Measurements from ENCODE around the gene DHRSX.
"Not testable (repeated sequence)": the region's sequence is repeated elsewhere in the genome, so short reads cannot be mapped to it uniquely, and the experiment has no call there.

The DHRSX gene

GRCh38 chrX:2456091-2456490, 44.7 kb downstream of the DHRSX start:
- DNase-seq (ENCODE audit: low read depth): not testable (repeated sequence)

GRCh38 chrX:2454620-2455019, 46.2 kb downstream of the DHRSX start:
- DNase-seq (ENCODE audit: low read depth): not testable (repeated sequence)

GRCh38 chrX:2452799-2453198, 48.0 kb downstream of the DHRSX start:
- no peak for DNase-seq (ENCODE audit: low read depth)

DNA sequence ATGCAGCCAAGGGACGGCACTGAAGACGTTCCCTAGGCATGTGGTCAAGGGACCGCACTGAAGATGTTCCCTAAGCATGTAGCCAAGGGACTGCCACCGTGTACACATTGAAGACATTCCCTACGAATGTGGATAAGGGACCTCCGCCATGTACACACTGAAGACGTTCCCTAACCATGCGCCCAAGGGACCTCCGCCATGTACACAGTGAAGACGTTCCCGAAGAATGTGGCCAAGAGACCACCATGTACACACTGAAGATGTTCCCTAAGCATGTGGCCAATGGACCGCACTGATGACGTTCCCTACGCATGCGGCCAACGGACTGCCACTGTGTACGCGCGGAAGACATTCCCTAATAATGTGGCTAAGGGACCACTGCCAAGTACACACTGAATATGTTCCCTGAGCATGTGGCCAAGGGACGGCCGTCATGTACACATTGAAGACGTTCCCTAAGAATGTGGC, 48.4 kb downstream of the DHRSX start:
- DNase-seq (ENCODE audit: low read depth): no peak

DNA sequence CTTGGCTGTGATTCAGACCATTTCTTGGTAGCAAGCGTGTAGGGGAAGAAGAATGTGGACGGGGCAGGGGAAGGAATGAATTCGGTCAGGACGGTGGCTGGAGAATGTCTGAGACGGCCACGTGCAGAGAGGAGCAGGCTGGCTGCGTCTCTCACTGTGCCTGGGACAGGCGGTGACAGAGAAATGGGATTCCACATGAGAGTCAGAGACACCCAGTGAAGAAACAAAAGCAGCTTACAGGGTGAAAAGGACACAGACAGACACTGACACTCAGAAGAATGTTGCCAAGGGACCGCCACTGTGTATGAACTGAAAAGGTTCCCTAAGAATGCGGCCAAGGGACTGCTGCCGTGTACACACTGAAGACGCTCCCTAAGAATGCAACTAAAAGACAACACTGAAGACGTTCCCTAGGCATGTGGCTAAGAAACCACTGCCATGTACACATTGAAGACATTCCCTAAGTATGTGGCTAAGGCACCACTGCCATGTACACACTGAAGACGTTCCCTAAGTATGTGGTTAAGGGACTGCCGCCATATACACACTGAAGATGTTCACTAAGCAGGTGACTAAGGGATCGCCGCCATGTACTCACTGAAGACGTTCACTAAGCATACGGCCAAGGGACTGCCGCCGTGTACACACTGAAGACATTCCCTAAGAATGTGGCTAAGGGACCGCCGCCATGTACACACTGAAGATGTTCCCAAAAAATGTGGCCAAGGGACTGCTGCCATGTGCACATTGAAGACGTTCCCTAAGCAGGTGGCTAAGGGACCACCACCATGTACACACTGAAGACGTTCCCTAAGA, 49.1 kb downstream of the DHRSX start:
- DNase-seq (ENCODE audit: low read depth): no peak

DNA sequence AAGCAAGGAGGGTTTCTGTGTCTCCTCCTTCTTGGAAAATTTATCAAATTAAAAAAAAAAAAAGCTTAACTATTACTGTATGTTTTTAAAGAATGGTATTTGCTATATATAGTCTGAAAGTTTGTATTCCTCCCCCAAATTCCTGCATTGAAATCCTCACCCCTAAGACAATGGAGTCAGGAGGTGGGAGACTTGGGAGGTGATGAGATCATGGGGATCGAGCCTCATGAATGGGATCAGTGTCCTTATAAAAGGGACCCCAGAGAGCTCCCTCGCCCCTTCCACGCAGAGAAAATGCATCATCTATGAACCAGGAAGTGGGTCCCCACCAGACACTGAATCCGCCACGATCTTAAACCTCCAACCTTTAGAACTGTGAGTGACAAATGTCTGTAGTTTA, 50.1 kb downstream of the DHRSX start:
- no peak for DNase-seq (ENCODE audit: low read depth)

DNA sequence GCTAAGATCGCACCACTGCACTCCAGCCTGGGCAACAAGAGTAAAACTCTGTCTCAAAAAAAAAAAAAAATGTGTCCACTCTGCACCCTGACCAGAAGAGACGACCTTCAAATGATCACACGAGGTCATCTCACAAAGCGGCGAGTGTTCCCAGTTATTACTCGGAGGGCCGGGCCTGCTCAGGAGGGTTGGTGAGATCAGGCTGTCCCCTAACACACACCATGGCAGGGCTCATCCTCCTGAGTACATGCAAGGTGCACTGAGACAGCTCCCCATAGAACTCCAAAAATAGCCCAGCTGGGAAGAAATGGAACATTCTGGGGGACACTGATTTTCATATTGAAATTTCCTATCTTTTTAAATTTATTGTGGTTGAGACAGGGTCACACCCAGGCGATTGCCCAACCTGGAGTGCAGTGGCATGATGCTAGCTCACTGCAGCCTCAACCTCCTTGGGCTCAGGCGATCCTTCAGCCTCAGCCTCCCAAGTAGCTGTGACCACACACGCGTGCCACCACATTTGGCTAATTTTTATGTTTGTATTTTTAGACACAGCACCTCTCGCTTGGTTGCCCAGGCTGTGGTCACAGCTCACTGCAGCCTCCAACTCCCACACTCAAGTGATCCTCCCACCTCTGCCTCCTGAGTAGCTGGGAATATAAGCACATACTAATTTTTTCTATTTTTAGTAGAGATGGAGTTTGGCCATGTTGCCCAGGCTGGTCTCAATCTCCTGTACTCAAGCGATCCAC, 51.5 kb downstream of the DHRSX start:
- no peak for DNase-seq (ENCODE audit: low read depth)

DNA sequence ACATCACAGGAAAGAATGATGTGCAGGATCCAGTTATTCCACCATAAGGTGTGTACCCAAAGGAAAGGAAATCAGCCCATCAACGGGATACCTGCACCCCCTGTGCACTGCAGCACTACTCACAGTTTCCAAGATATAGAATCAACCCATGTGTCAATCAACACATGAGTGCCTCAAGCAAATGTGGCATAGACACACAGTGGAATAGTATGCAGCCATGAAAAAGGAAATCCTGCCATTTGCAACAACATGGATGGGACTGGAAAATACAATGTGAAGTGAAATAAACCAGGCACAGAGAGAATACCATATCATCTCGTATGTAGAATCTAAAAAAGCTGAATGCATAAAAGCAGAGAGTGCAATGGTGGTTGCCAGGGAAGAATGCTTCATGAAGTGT, 53.3 kb downstream of the DHRSX start:
- DNase-seq (ENCODE audit: low read depth): no peak

DNA sequence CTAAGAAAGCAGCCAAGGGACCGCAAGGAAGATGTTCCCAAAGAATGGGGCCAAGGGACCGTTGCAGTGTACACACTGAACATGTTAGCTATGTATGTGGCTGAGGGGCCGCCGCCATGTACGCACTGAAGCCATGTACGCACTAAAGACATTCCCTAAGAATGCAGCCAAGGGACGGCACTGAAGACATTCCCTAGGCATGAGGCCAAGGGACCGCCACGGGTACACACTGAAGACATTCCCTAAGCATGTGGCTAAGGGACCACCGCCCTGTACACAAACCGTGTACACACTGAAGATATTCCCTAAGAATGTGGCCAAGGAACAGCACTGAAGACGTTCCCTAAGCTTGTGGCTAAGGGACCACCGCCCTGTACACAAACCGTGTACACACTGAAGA, 54.0 kb downstream of the DHRSX start:
- DNase-seq (ENCODE audit: low read depth): no peak

DNA sequence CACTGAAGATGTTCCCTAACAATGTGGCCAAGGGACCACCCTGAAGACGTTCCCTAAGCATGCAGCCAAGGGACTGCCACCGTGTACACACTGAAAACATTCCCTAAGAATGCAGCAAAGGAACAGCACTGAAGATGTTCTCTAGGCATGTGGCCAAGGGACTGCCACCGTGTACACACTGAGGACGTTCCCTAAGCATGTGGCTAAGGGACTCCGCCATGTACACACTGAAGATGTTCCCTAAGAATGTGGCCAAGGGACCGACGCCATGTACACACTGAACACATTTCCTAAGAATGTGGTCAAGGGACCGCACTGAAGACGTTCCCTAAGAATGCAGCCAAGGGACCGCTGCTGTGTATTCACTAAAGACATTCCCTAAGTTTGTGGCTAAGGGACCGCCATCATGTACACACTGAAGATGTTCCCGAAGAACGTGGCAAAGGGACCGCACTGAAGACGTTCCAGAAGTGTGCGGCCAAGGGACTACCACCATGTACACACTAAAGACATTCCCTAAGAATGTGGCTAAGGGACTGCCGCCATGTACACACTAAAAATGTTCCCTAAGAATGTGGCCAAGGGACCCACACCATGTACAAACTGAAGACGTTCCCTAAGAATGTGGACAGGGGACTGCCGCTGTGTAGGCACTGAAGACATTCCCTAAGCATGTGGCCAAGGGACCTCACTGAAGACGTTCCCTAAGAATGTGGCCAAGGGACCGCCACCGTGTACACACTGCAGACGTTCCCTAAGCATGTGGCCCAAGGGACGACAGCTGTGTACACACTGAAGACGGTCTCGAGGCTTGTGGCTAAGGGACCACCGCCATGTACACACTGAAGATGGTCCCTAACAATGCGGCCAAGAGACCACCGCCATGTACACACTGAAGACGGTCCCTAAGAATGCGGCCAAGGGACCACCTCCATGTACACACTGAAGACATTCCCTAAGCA, 54.8 kb downstream of the DHRSX start:
- DNase-seq (ENCODE audit: low read depth): no peak

DNA sequence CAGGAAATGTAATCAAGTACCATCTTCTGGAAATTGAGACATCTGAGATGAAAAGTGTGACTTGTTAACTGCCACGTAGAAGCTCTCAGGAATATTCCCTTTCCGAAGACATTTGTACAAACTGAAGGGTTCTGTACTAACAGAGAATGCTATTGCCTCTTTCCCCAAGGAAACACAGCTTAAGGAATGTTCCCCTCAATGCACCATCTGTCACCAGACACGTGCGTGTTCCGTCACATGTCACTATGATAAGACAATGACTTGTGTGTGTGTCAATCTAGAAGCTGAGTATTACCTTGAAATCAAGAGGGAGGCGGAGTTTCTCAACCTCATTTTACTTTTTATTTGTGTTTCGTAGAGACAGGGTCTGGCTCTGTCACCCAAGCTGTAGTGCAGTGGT, 58.1 kb downstream of the DHRSX start:
- no peak for DNase-seq (ENCODE audit: low read depth)

DNA sequence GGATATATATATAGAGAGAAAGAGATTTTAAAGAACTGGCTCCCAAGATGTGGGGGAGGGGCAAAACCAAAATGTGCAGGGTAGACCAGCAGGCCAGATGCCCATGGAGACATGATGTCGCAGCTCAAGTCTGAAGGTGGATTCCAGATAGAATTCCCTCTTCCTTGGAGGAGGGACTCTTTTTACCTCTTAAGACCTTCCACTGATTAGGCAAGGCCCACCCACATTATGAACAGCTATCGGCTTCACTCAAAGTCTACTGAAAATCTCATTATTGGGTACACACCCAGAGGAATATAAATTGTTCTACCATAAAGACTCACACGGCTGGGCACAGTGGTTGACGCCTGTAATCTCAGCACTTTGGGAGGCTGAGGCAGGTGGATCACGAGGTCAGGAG, 59.3 kb downstream of the DHRSX start:
- DNase-seq (ENCODE audit: low read depth): no peak

- no peak for DNase-seq (ENCODE audit: low read depth)
Observed at GRCh38 chrX:2439613-2440012, 61.2 kb downstream of the DHRSX start.

DNA sequence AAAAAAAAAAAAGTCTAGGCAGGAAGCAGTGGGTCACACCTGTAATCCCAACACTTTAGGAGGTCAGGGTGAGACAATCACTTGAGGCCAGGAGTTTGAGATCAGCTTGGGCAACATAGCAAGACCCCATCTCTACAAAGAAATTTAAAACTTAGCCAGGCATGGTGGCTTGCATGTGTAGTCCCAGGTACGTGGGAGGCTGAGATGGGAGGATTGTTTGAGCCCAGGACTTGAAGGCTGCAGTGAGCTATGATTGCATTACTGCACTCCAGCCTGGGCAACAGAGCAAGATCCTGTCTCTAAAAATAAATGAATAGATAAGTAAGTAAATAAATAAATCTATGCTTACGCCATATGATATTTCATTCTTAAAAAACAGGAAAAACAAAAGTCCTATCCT, 65.3 kb downstream of the DHRSX start:
- no peak for DNase-seq (ENCODE audit: low read depth)

DNA sequence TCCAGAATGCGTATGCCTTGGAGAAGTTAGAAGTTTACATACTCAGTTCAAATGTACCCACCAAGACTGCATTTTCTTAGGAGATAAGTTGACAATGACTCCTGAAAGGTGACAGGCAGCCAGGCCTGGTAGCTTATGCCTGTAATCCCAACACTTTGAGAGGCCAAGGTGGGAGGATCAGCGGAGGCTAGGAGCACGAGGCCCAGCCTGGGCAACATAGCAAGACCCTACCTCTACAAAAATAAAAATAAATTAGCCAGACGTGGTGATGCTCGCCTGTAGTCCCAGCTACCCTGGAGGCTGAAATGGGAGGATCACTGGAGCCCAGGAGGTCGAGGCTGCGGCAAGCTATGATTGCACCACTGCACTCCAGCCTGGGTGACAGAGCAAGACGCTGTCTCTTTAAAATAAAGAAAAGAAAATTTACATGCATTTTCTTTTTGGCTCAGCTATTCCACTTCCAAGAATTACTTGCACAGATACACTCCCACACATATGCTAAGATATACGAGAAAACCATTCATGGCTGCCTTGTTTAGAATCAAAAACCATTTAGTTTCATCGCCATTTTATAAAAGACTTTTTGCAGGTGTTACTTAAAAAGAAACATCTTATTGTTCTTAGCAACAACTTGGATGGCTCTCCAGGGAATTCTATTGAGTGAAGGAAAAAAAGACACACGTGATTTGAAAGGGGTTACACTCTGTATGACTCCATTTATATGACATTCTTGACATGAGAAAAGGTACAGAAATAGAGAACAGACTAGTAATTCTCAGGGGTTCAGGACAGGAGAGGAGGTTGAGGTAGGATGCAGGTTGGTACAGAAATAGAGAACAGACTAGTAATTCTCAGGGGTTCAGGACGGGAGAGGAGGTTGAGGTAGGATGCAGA, 66.3 kb downstream of the DHRSX start:
- no peak for DNase-seq (ENCODE audit: low read depth)

DNA sequence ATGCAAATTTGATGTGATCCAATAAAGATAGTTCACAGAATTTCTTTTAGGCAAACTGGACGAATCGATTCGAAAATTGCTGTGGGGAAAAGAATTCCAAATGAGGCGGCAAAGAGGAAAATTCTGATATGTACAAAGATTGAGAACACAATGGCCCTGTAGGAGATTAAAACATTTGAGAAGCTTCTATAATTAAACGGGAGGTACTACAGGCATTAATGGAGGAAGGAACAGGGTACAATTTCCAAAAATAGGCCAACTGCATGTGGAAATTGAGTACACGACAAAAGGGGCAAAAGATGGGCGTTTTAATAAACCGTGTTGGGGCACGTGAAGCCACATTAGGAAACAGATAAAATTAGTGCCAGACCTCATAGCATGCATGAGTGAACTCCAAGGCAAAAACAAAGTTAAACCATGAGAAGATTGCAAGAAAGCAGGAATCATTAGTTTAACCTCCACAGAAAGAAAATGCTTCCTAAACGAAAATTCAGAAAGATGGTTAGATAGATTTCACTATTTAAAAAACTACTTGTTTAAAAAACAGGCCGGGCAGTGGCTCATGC, 68.4 kb downstream of the DHRSX start:
- DNase-seq (ENCODE audit: low read depth): no peak

- DNase-seq (ENCODE audit: low read depth): no peak
Observed at GRCh38 chrX:2430265-2430825, 70.4 kb downstream of the DHRSX start.

DNA sequence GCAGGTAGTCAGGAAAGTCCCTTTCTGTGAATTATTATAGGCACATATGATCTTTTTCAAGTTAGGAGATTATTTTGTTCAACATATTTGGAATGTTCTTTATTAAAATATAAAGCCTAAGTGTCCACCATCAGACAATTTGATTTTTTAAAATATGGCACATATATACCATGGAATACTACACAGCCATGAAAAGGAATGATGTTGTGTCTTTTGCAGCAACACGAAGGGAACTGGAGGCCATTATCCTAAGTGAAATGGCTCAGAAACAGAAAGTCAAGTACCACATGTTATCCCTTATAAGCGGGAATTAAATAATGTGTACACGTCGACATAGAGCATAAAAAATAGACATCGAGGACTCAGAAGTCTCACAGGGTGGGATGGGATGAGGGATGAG, 73.0 kb downstream of the DHRSX start:
- no peak for DNase-seq (ENCODE audit: low read depth)

DNA sequence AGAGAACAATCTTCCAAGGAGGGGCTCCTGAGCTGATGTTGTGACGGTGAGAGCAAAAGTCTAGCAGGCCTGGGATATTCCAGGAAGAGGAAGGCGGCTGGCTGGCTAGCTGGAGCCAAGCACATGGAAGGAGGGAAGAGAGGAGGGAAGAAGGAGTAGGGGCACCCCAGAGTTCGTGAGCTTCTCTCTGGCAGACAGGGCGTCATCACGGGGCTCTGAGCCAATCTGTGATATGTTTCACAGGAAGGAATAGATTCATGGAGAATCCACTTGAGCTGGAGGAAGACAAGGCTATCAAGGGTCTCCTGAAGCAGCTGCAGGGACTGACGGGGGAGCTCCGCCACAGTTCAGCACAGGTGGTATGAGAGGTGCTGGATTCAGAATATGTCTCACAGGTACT, 73.6 kb downstream of the DHRSX start:
- no peak for DNase-seq (ENCODE audit: low read depth)

- DNase-seq (ENCODE audit: low read depth): no peak
Observed at GRCh38 chrX:2426289-2426882, 74.4 kb downstream of the DHRSX start.
